Inferior parietal cortex (tissue), 1 donor: ENCODE results near the gene FAAP20.

ENCODE experiments used
- DNase-seq: peaks from one replicate; pipeline ENCODE4 v3.0.0-alpha.2; 2016; ENCODE audit errors: extremely low spot score

Gene FAAP20

GRCh38 chr1:2210084-2210653 is 15.6 kb upstream of the FAAP20 start:
- no peak for DNase-seq

GRCh38 chr1:2209400-2210083 is 15.0 kb upstream of the FAAP20 start:
- no peak for DNase-seq

- DNase-seq, result no peak
These were observed 14.0 kb upstream of the FAAP20 start for GRCh38 chr1:2208309-2209239.

- no peak for DNase-seq
These were observed 12.4 kb upstream of the FAAP20 start for GRCh38 chr1:2206813-2207487.

GRCh38 chr1:2205191-2205952 is 10.8 kb upstream of the FAAP20 start:
- peak; percentile 46 for DNase-seq

- DNase-seq, result no peak
These were observed 10.0 kb upstream of the FAAP20 start for GRCh38 chr1:2204415-2205190.

- DNase-seq, result no peak
These were observed 9.3 kb upstream of the FAAP20 start for GRCh38 chr1:2203671-2204414.

- no peak for DNase-seq
These were observed 8.4 kb upstream of the FAAP20 start for GRCh38 chr1:2202843-2203601.

GRCh38 chr1:2202008-2202575 is 7.5 kb upstream of the FAAP20 start:
- DNase-seq, result no peak

GRCh38 chr1:2201062-2201461 is 6.5 kb upstream of the FAAP20 start:
- no peak for DNase-seq

GRCh38 chr1:2200308-2200943 is 5.9 kb upstream of the FAAP20 start:
- DNase-seq, result no peak

- DNase-seq, result peak; percentile 76
These were observed 4.7 kb upstream of the FAAP20 start for GRCh38 chr1:2199042-2199810.

- DNase-seq, result no peak
These were observed 4.0 kb upstream of the FAAP20 start for GRCh38 chr1:2198571-2198970.

GRCh38 chr1:2197707-2198165 is 3.2 kb upstream of the FAAP20 start:
- DNase-seq, result no peak

GRCh38 chr1:2196901-2197638 is 2.5 kb upstream of the FAAP20 start:
- no peak for DNase-seq

- DNase-seq, result no peak
These were observed 1.2 kb upstream of the FAAP20 start for GRCh38 chr1:2195785-2196184.
